Astrocyte of the cerebellum (primary cell): Measurements from ENCODE around the gene ARHGAP20.

Experiments
- DNase-seq: peaks from one replicate; pipeline ENCODE4 v3.0.0-alpha.2; 2011; ENCODE audit warnings: low read depth
- H3K4me3 ChIP-seq: 2 replicates; pipeline ENCODE4 v1.5.1; 2011; ENCODE audit warnings: mild to moderate bottlenecking, low read depth, low read length, moderate library complexity
- CTCF ChIP-seq: IDR thresholded peaks from 2 replicates; pipeline ENCODE4 v1.5.1; 2012; ENCODE audit warnings: low read length, low read depth, moderate library complexity, mild to moderate bottlenecking; ENCODE audit errors: missing control alignments
- in situ Hi-C: cut with HindIII; loops from 2 replicates; pipeline ENCODE4 v1.10.0; 2017; ENCODE audit warnings: low sequenced_read_pairs

The ARHGAP20 gene

GRCh38 chr11:110564676-110565356 is 147.4 kb downstream of the ARHGAP20 start:
- TF ChIP-seq CTCF, result no peak
- in situ Hi-C loops, result no loop called here
- H3K4me3 ChIP-seq, result no peak overlapping the region
- no peak for DNase-seq

GRCh38 chr11:110544779-110545178 is 167.5 kb downstream of the ARHGAP20 start:
- in situ Hi-C loops, result no loop called here
- H3K4me3 ChIP-seq, result no peak overlapping the region
- no peak for DNase-seq
- no peak for TF ChIP-seq CTCF

GRCh38 chr11:110538154-110538553 is 174.1 kb downstream of the ARHGAP20 start:
- in situ Hi-C loops, result no loop called here
- H3K4me3 ChIP-seq, result no peak overlapping the region
- TF ChIP-seq CTCF, result no peak
- DNase-seq, result no peak

GRCh38 chr11:110530900-110531741 is 181.1 kb downstream of the ARHGAP20 start:
- no peak overlapping the region for H3K4me3 ChIP-seq
- TF ChIP-seq CTCF, result no peak
- no peak for DNase-seq
- in situ Hi-C loops, result no loop called here

GRCh38 chr11:110529043-110529442 is 183.2 kb downstream of the ARHGAP20 start:
- H3K4me3 ChIP-seq, result no peak overlapping the region
- in situ Hi-C loops, result no loop called here
- peak; percentile 9 for TF ChIP-seq CTCF
- DNase-seq, result no peak

- no peak for DNase-seq
- in situ Hi-C loops, result no loop called here
- TF ChIP-seq CTCF, result no peak
Observed at GRCh38 chr11:110527146-110527545, 185.1 kb downstream of the ARHGAP20 start.

More at GRCh38 chr11:110527146-110527545, 185.1 kb downstream of the ARHGAP20 start:
- no peak overlapping the region for H3K4me3 ChIP-seq
